Stimulated activated CD8-positive, alpha-beta memory T cell treated with anti-CD3 and anti-CD28 coated beads, Interleukin-12 subunit alpha, Interleukin-12 subunit beta, amount 100 ng/mL, for 24 hours (primary cell): ENCODE data around the gene MAP4.

Source experiments
- DNase-seq: peaks from one replicate; pipeline ENCODE4 v3.0.0-alpha.2; 2020; ENCODE audit errors: extremely low read depth

MAP4 gene

GRCh38 chr3:47961815-47962606 lies 54.2 kb downstream of the MAP4 start:
- DNase-seq, result no peak

- DNase-seq, result no peak
Measured at GRCh38 chr3:47961036-47961435, 55.2 kb downstream of the MAP4 start.

GRCh38 chr3:47956521-47956920 lies 59.7 kb downstream of the MAP4 start:
- DNase-seq, result no peak

- no peak for DNase-seq
Measured at GRCh38 chr3:47954567-47954966, 61.6 kb downstream of the MAP4 start.

GRCh38 chr3:47950453-47951169 lies 65.6 kb downstream of the MAP4 start:
- DNase-seq, result no peak

- DNase-seq, result no peak
Measured at GRCh38 chr3:47949979-47950378, 66.2 kb downstream of the MAP4 start.

GRCh38 chr3:47940232-47940631 lies 76.0 kb downstream of the MAP4 start:
- no peak for DNase-seq

- DNase-seq, result no peak
Measured at GRCh38 chr3:47932421-47932820, 83.8 kb downstream of the MAP4 start.

GRCh38 chr3:47930979-47931378 lies 85.2 kb downstream of the MAP4 start:
- DNase-seq, result no peak

GRCh38 chr3:47916696-47917095 lies 99.5 kb downstream of the MAP4 start:
- DNase-seq, result no peak

GRCh38 chr3:47916201-47916600 lies 100.0 kb downstream of the MAP4 start:
- no peak for DNase-seq

- DNase-seq, result no peak
Measured at GRCh38 chr3:47912006-47912504, 104.2 kb downstream of the MAP4 start.

- DNase-seq, result no peak
Measured at GRCh38 chr3:47910777-47911440, 105.3 kb downstream of the MAP4 start.

- DNase-seq, result no peak
Measured at GRCh38 chr3:47910233-47910632, 106.0 kb downstream of the MAP4 start.

GRCh38 chr3:47909607-47910006 lies 106.6 kb downstream of the MAP4 start:
- DNase-seq, result no peak

GRCh38 chr3:47908744-47909143 lies 107.5 kb downstream of the MAP4 start:
- no peak for DNase-seq

GRCh38 chr3:47907784-47908183 lies 108.4 kb downstream of the MAP4 start:
- no peak for DNase-seq

- no peak for DNase-seq
Measured at GRCh38 chr3:47902746-47903145, 113.5 kb downstream of the MAP4 start.

GRCh38 chr3:47901280-47901833 lies 114.9 kb downstream of the MAP4 start:
- no peak for DNase-seq

GRCh38 chr3:47899495-47900108 lies 116.6 kb downstream of the MAP4 start:
- DNase-seq, result no peak

- no peak for DNase-seq
Measured at GRCh38 chr3:47897954-47898353, 118.3 kb downstream of the MAP4 start.

GRCh38 chr3:47896736-47897135 lies 119.5 kb downstream of the MAP4 start:
- DNase-seq, result no peak
